ENCODE results near the gene TRIM63. TPM values are rescaled to one million over a fixed set of nuclear protein-coding genes. Genes with fewer than 3 reads are reported as not detected.

TRIM63 gene
- total and polyA plus RNA-seq, 2 of the 13 experiments (the other 11 are each of a cell fraction or from before 2014, with no cell fraction given), result not detected

DNA sequence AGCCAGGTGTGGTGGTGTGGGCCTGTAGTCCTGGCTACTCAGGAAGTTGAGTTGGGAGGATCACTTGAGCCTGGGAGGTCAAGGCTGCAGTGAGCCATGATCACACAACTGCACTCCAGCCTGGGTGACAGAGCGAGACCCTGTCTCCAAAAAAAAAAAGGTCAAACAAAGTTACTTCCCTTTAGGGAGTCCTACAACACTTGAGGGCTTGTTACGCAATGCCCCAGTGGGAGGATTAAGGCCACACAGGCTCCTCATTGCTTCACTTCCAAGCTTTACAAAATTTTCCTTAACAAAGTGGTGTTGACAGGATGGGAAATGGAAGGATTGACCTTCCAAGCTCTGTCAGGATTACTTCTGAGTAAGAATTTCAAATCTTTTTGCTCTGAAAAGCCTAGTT lies 52.1 kb downstream of the TRIM63 start (continued):
- TF ChIP-seq ZFP37 (CRISPR knock-in tag; IDR thresholded peaks at IDR 0.05; ENCODE audit: borderline replicate concordance) (no peak), AHR (CRISPR knock-in tag; IDR thresholded peaks at IDR 0.05) (no peak), ZNF274 (CRISPR knock-in tag; IDR thresholded peaks at IDR 0.05) (no peak), NR2F1 (CRISPR knock-in tag; IDR thresholded peaks at IDR 0.05) (peak in 1 of 2 experiments; percentile 42; a peak in 1 of 4 replicates), EEA1 (CRISPR knock-in tag; IDR thresholded peaks at IDR 0.05; ENCODE audit: borderline replicate concordance) (no peak), RAD51 (IDR thresholded peaks at IDR 0.05; ENCODE audit: borderline replicate concordance) (no peak), SRSF1 (optimal IDR thresholded peaks at IDR 0.05; ENCODE audit: low read depth, low read length) (no peak), ZFP36L1 (CRISPR knock-in tag; IDR thresholded peaks at IDR 0.05) (no peak)
- TF ChIP-seq, protein P1, sequence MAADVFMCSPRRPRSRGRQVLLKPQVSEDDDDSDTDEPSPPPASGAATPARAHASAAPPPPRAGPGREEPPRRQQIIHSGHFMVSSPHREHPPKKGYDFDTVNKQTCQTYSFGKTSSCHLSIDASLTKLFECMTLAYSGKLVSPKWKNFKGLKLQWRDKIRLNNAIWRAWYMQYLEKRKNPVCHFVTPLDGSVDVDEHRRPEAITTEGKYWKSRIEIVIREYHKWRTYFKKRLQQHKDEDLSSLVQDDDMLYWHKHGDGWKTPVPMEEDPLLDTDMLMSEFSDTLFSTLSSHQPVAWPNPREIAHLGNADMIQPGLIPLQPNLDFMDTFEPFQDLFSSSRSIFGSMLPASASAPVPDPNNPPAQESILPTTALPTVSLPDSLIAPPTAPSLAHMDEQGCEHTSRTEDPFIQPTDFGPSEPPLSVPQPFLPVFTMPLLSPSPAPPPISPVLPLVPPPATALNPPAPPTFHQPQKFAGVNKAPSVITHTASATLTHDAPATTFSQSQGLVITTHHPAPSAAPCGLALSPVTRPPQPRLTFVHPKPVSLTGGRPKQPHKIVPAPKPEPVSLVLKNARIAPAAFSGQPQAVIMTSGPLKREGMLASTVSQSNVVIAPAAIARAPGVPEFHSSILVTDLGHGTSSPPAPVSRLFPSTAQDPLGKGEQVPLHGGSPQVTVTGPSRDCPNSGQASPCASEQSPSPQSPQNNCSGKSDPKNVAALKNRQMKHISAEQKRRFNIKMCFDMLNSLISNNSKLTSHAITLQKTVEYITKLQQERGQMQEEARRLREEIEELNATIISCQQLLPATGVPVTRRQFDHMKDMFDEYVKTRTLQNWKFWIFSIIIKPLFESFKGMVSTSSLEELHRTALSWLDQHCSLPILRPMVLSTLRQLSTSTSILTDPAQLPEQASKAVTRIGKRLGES (CRISPR knock-in tag; IDR thresholded peaks at IDR 0.05; ENCODE audit: borderline replicate concordance), result no peak
- TF ChIP-seq, protein P2, sequence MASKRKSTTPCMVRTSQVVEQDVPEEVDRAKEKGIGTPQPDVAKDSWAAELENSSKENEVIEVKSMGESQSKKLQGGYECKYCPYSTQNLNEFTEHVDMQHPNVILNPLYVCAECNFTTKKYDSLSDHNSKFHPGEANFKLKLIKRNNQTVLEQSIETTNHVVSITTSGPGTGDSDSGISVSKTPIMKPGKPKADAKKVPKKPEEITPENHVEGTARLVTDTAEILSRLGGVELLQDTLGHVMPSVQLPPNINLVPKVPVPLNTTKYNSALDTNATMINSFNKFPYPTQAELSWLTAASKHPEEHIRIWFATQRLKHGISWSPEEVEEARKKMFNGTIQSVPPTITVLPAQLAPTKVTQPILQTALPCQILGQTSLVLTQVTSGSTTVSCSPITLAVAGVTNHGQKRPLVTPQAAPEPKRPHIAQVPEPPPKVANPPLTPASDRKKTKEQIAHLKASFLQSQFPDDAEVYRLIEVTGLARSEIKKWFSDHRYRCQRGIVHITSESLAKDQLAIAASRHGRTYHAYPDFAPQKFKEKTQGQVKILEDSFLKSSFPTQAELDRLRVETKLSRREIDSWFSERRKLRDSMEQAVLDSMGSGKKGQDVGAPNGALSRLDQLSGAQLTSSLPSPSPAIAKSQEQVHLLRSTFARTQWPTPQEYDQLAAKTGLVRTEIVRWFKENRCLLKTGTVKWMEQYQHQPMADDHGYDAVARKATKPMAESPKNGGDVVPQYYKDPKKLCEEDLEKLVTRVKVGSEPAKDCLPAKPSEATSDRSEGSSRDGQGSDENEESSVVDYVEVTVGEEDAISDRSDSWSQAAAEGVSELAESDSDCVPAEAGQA (IDR thresholded peaks at IDR 0.05; ENCODE audit: low read depth), result no peak
- TF ChIP-seq, protein P2 (CRISPR knock-in tag; IDR thresholded peaks at IDR 0.05; ENCODE audit: borderline replicate concordance), result no peak
- TF ChIP-seq, protein P3, sequence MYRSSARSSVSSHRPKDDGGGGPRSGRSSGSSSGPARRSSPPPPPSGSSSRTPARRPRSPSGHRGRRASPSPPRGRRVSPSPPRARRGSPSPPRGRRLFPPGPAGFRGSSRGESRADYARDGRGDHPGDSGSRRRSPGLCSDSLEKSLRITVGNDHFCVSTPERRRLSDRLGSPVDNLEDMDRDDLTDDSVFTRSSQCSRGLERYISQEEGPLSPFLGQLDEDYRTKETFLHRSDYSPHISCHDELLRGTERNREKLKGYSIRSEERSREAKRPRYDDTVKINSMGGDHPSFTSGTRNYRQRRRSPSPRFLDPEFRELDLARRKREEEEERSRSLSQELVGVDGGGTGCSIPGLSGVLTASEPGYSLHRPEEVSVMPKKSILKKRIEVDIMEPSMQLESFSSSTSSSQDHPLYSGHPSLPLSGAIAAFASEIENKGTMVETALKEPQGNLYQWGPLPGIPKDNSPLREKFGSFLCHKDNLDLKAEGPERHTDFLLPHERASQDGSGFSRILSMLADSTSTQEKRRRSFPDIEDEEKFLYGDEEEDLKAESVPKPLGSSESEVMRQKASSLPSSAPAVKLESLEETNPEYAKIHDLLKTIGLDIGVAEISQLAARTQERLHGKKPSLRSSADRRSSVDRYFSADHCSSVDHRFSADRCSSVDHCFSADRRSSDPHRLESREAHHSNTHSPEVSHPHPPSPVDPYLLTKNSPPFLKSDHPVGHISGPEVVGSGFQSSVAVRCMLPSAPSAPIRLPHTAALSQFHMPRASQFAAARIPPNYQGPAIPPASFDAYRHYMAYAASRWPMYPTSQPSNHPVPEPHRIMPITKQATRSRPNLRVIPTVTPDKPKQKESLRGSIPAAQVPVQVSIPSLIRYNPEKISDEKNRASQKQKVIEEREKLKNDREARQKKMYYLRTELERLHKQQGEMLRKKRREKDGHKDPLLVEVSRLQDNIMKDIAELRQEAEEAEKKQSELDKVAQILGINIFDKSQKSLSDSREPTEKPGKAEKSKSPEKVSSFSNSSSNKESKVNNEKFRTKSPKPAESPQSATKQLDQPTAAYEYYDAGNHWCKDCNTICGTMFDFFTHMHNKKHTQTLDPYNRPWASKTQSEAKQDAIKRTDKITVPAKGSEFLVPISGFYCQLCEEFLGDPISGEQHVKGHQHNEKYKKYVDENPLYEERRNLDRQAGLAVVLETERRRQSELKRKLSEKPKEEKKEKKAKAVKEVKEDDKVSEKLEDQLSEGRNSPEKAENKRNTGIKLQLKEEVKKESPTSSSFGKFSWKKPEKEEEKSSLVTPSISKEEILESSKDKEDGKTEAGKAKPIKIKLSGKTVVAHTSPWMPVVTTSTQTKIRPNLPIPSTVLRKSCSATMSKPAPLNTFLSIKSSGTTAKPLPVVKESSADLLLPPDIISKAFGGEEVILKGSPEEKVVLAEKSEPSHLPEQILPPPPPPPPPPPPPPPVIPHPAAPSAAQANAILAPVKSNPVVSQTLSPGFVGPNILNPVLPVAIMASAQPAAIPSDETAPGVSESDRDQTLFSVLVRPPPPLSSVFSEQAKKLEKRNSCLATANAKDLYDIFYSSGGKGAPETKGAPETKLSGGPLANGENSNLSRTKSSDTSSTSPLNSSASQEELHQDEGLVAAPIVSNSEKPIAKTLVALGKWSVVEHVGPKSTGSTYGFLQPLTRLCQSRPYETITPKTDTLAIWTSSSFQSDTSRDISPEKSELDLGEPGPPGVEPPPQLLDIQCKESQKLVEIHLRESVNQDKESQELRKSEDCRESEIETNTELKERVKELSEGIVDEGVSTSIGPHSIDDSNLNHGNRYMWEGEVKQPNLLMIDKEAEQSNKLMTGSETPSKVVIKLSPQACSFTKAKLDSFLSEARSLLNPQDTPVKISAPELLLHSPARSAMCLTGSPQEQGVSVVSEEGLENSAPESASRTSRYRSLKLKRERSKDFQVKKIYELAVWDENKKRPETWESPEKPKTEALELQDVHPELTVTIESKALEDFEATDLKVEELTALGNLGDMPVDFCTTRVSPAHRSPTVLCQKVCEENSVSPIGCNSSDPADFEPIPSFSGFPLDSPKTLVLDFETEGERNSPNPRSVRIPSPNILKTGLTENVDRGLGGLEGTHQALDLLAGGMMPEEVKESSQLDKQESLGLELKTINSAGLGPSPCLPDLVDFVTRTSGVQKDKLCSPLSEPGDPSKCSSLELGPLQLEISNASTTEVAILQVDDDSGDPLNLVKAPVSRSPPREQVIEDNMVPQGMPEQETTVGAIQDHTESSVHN (CRISPR knock-in tag; IDR thresholded peaks at IDR 0.05), result no peak
